IMR-90 (cell line): ENCODE measurements around the gene TRPV4.

Source experiments
- FOS ChIP-seq: fragments of 150-350 bp; IDR thresholded peaks from 2 replicates; pipeline ENCODE4 v1.6.1; 2016; ENCODE audit warnings: low read depth, low read length
- POLR2A ChIP-seq: IDR thresholded peaks from 2 replicates; pipeline ENCODE4 v1.6.1; 2012; ENCODE audit warnings: mild to moderate bottlenecking, low read depth, low read length
- SMC3 ChIP-seq: fragments of 150-350 bp; IDR thresholded peaks from 2 replicates; pipeline ENCODE4 v1.6.1; 2016; ENCODE audit warnings: low read depth, mild to moderate bottlenecking, antibody characterized with exemption, low read length, moderate library complexity
- TF ChIP-seq, protein P1 (sequence below): conservative IDR thresholded peaks from 2 replicates; pipeline ENCODE4 v1.5.1; 2012; ENCODE audit warnings: mild to moderate bottlenecking, low read depth, low read length, improper control_type of control experiment

DNA sequence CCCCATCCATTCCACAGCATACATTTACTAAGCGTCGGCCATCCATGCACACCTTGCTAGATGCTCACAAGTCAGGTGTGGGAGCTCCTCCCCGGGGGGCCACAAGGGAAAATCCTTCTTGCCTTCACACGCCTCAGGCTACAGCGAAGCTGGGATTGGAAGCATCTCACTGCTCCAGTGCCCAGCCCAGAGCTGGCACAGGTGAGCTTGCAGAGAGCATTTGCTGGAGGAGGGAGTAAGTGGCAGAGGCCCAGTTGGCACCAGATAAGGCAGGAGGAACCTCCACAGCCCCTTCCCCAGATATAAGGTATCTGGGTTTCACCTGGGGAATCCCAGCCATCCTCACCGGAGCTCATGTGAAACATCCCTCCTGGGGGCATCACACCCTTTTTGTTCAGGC, 1.8 kb downstream of the TRPV4 start:
- no peak for TF ChIP-seq SMC3
- TF ChIP-seq FOS = no peak
- TF ChIP-seq, protein P1, sequence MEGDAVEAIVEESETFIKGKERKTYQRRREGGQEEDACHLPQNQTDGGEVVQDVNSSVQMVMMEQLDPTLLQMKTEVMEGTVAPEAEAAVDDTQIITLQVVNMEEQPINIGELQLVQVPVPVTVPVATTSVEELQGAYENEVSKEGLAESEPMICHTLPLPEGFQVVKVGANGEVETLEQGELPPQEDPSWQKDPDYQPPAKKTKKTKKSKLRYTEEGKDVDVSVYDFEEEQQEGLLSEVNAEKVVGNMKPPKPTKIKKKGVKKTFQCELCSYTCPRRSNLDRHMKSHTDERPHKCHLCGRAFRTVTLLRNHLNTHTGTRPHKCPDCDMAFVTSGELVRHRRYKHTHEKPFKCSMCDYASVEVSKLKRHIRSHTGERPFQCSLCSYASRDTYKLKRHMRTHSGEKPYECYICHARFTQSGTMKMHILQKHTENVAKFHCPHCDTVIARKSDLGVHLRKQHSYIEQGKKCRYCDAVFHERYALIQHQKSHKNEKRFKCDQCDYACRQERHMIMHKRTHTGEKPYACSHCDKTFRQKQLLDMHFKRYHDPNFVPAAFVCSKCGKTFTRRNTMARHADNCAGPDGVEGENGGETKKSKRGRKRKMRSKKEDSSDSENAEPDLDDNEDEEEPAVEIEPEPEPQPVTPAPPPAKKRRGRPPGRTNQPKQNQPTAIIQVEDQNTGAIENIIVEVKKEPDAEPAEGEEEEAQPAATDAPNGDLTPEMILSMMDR = no peak
- no peak for TF ChIP-seq POLR2A
